ENCODE measurements around the gene KLHL3. TPM values are rescaled to one million over a fixed set of nuclear protein-coding genes. Genes with fewer than 3 reads are reported as not detected.

KLHL3 gene
- total RNA-seq, 2 donors from 2014 or later = 3.3 to 5.7 TPM

GRCh38 chr5:137660349-137660817 lies 75.5 kb downstream of the KLHL3 start:
- 4 to 6% methylated on average over 6 of the region's 6 CpGs for WGBS, 2 donors
- no peaks in the 10 kb centered on the region for H3K36me3 ChIP-seq (replicated peaks in 1 of 2; ENCODE audit: insufficient read depth in 1 of 2, low read depth in 2 of 2)
- no peak for TF ChIP-seq POLR2A (IDR thresholded peaks at IDR 0.05)
- TF ChIP-seq CTCF (IDR thresholded peaks at IDR 0.05) = peak; percentile 68 to 89 (median 79)
- H3K9me3 ChIP-seq = no peaks in the 10 kb centered on the region
- H3K27me3 ChIP-seq = no peaks in the 10 kb centered on the region
- no peak overlapping the region for H3K4me3 ChIP-seq
- no peak overlapping the region for H3K27ac ChIP-seq
- intact Hi-C loops (cut with DNase I) = no loop called here
- ATAC-seq (peak; percentile 88), DNase-seq (peak; percentile 83 to 89 (median 84))
- H3K4me1 ChIP-seq = peaks cover 22% of the 10 kb centered on the region

DNA sequence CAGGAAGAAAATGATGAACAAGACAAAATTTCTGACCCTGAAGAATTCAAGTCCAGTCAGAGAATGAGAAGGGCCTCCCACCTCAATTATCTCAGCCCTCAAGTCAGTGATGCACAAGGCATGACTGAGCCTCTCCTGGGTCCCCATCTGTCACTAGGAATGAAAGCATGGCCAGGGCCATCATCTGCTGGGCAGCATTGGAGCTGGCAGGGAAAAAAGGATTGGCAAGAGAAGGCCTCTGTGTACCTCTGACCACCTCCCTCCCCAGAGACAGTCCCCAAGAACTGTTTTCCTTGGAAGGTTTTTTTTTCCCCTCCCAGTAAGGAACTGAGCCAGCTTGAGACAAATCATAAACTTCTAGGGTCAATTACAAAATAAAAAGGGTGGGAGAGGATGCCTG lies 76.7 kb downstream of the KLHL3 start:
- DNase-seq = no peak
- intact Hi-C loops (cut with DNase I) = loop anchor here (5.0 kb wide), 1 partner anchor 83 kb away; no protein-coding TSS in a partner anchor

DNA sequence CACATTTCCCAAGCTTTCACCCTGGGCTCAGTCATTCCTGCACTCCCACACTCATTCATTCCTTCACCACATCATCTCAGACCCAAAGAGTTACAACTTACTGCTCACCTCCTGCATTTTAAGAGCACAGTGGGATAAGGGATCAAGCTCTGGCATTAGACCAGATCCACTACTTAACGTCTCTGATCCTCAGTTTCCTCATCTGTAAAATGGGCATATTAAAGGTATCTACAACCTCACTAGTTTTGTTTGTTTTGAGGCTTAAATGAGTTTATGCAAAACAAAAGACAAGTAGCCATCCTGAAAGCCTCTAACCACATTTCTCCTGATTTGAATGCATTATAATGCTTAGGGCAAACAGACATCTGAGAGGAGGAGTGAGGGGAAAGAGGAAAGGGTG lies 77.6 kb downstream of the KLHL3 start:
- H3K27me3 ChIP-seq = no peaks in the 10 kb centered on the region
- peaks cover 18% of the 10 kb centered on the region for H3K4me1 ChIP-seq
- no peaks in the 10 kb centered on the region for H3K9me3 ChIP-seq
- TF ChIP-seq CTCF (IDR thresholded peaks at IDR 0.05) = no peak
- no peak for TF ChIP-seq POLR2A (IDR thresholded peaks at IDR 0.05)
- H3K36me3 ChIP-seq (replicated peaks in 1 of 2; ENCODE audit: insufficient read depth in 1 of 2, low read depth in 2 of 2) = no peaks in the 10 kb centered on the region
- DNase-seq = no peak
- ATAC-seq = no peak
- H3K27ac ChIP-seq = no peak overlapping the region
- intact Hi-C loops (cut with DNase I) = loop anchor here (5.0 kb wide), 1 partner anchor 84 kb away; no protein-coding TSS in a partner anchor
- H3K4me3 ChIP-seq = no peak overlapping the region
- WGBS, 2 donors = 63 to 80% methylated on average over 1 of the region's 1 CpG

More for the DNA sequence above, 76.7 kb downstream of the KLHL3 start:
- Histone ChIP-seq H3K36me3 (replicated peaks in 1 of 2; ENCODE audit: insufficient read depth in 1 of 2, low read depth in 2 of 2) (no peaks in the 10 kb centered on the region), H3K27ac (no peak overlapping the region), H3K4me3 (no peak overlapping the region), H3K27me3 (no peaks in the 10 kb centered on the region), H3K4me1 (peaks cover 18% of the 10 kb centered on the region), H3K9me3 (no peaks in the 10 kb centered on the region)
- ATAC-seq = no peak
- TF ChIP-seq POLR2A (IDR thresholded peaks at IDR 0.05) (no peak), CTCF (IDR thresholded peaks at IDR 0.05) (no peak)

DNA sequence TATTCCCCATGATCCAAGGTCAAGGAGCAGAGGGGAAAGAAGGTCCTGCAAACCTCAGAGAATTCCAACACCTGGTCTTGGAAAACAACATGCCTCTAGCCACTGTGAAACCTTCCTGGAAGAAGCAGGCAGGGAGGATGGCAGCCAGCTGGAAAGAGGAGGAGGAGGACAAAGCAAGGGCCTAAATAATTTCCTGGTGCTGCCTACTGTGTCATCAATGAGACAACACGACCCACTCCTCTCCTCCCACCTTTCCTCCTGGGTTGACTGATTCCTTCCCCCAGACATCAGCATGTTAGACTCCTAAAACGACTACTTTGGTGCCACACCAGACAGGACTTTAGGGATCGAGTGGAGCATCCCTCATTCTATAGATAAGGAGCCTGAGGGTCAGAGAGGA lies 78.8 kb downstream of the KLHL3 start:
- no peak for TF ChIP-seq CTCF (IDR thresholded peaks at IDR 0.05)
- TF ChIP-seq POLR2A (IDR thresholded peaks at IDR 0.05) = no peak
- no peak for ATAC-seq
- WGBS, 2 donors = 56 to 59% methylated on average over 3 of the region's 3 CpGs

DNA sequence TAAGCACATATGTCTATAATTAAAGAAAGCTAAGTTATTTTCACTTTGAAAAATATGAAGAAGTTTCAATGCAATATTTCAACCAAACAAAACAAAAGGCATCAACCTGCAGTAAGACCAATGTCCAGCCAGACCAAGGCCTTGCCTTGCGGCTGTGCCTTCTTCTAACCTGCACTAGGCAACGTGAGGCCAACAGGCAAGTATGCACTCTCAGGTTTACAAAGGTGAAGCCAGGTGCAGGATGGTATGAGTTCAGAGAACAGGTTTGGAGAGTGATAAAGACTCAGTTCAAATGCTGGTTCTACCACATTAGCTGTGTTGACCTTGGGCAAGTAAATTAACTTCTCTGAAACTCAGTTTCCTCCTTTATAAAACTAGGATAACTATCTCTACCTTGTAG lies 79.3 kb downstream of the KLHL3 start:
- H3K9me3 ChIP-seq = no peaks in the 10 kb centered on the region
- H3K4me1 ChIP-seq = peaks cover 10% of the 10 kb centered on the region
- intact Hi-C loops (cut with DNase I) = loop anchor here (5.0 kb wide), 1 partner anchor 86 kb away; no protein-coding TSS in a partner anchor
- no peaks in the 10 kb centered on the region for H3K27me3 ChIP-seq
- peak in 1 of 4 donors; percentile 33 for DNase-seq
- H3K27ac ChIP-seq = no peak overlapping the region
- no peak for ATAC-seq
- H3K4me3 ChIP-seq = no peak overlapping the region
- H3K36me3 ChIP-seq (replicated peaks in 1 of 2; ENCODE audit: insufficient read depth in 1 of 2, low read depth in 2 of 2) = no peaks in the 10 kb centered on the region
- TF ChIP-seq POLR2A (IDR thresholded peaks at IDR 0.05) (no peak), CTCF (IDR thresholded peaks at IDR 0.05) (no peak)
- 51 to 66% methylated on average over 2 of the region's 2 CpGs for WGBS, 2 donors

More for the DNA sequence above, 78.8 kb downstream of the KLHL3 start:
- DNase-seq = no peak
- H3K27me3 ChIP-seq = no peaks in the 10 kb centered on the region
- no peaks in the 10 kb centered on the region for H3K36me3 ChIP-seq (replicated peaks in 1 of 2; ENCODE audit: insufficient read depth in 1 of 2, low read depth in 2 of 2)
- no peak overlapping the region for H3K4me3 ChIP-seq
- H3K9me3 ChIP-seq = no peaks in the 10 kb centered on the region
- intact Hi-C loops (cut with DNase I) = loop anchor here (5.0 kb wide), 1 partner anchor 85 kb away; no protein-coding TSS in a partner anchor
- H3K4me1 ChIP-seq = peaks cover 14% of the 10 kb centered on the region
- no peak overlapping the region for H3K27ac ChIP-seq

Measured in body of pancreas (tissue), 4 donors.